Activated T-cell treated with anti-CD3 and anti-CD28 coated beads for 4 hours (primary cell): ENCODE data around the gene PCMT1.
"Not testable (repeated sequence)": the region's sequence is repeated elsewhere in the genome, so short reads cannot be mapped to it uniquely, and the experiment has no call there.

Experiments used
- DNase-seq: peaks from one replicate; pipeline ENCODE4 v3.0.0-alpha.2; 2020

The PCMT1 gene

GRCh38 chr6:149751239-149751638 lies 1.7 kb downstream of the PCMT1 start:
- DNase-seq = no peak

DNA sequence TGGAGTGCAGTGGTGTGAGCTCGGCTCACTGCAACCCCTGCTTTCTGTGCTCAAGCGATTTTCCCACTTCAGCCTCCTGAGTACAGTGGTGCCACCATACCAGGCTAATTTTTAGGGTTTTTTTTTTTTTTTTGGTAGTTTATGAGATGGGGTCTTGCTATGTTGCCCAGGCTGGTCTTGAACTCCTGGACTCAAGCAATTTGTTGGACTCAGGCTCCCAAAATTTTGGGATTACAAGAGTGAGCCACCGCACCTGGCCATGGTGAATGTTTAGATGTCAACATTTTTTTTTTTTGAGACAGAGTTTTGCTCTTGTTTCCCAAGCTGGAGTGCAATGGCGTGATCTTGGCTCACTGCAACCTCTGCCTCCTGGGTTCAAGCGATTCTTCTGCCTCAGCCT lies 2.4 kb downstream of the PCMT1 start:
- DNase-seq = not testable (repeated sequence)

- no peak for DNase-seq
These were observed 3.2 kb downstream of the PCMT1 start for GRCh38 chr6:149752600-149753373.

DNA sequence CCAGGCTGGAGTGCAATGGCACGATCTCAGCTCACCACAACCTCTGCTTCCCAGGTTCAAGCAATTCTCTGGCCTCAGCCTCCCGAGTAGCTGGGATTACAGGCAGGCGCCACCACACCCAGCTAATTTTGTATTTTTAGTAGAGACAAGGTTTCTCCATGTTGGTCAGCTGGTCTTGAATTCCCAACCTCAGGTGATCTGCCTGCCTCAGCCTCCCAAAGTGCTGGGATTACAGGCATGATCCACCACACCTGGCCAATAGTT lies 3.8 kb downstream of the PCMT1 start:
- DNase-seq = not testable (repeated sequence)

DNA sequence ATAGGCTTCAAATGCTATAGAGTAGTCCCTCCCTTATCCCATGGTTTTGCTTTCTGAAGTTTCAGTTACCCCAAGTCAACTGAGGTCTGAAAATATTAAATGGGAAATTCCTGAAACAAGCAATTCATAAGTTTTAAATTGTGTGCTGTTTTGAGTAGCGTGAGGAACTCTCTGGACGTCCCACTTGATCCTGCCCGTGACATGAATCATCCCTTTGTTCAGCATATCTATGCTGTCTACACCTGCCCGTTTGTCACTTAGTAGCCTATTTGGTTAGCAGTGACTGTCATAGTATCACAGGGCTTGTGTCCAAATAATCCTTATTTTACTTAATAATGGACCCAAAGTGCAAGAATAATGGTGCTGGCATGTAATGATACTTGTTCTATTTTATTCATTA lies 5.0 kb downstream of the PCMT1 start:
- no peak for DNase-seq

DNA sequence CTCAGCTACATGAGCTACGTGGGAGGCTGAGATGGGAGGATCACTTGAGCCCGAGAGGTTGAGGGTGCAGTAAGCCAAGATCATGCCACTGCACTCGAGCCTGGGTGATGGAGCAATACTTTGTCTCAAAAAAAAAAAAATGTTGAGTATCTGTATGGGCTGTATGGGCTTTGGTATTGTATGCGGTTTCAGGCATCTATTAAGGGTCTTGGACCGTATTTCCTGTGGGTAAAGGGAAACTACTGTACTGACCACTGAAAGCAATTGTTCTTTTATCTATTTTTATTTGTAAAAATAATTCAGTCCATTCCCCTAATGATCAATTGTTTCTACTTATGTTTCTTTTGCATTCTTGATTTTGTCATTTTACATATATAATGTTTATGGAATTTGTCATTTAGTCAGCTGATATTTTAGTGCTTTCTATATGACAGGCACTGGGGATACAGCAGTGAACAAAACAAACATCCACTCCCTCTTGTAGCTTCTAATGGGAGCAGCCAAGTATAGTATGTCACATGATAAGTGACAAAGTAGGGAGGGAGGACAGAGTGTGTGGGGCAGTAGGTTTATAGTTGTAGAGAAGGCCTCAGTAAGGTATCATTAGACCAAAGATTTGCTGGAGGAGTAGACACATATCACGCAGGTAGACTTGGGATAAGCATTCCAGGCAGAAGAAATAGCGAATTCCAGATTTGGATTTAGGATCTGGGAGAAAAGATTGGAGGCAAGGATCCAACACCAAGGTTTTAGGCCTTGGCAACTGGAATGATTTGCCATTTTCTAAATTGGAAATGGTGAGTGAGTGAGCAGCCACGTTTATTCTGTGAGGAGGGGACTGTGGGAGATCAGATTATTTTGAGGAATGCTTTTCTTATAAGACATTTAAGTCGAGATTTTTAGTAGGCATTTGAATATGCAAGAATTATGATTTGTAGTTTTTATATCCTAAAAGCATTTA lies 6.0 kb downstream of the PCMT1 start:
- DNase-seq = no peak

DNA sequence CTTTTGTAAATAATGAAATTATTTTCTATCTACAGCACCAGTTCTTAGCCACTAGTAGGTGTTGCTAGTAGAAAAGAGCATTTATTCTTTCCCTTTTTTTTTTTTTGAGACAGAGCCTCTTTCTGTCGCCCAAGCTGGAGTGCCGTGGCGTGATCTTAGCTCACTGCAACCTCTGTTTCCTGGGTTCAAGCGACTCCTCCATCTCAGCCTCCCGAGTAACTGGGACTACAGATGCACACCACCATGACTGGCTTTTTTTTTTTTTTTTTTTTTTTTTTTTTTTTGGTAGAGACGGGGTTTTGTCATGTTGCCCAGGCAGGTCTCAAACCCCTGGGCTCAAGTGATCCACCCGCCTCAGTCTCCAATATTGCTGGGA lies 6.7 kb downstream of the PCMT1 start:
- no peak for DNase-seq

DNA sequence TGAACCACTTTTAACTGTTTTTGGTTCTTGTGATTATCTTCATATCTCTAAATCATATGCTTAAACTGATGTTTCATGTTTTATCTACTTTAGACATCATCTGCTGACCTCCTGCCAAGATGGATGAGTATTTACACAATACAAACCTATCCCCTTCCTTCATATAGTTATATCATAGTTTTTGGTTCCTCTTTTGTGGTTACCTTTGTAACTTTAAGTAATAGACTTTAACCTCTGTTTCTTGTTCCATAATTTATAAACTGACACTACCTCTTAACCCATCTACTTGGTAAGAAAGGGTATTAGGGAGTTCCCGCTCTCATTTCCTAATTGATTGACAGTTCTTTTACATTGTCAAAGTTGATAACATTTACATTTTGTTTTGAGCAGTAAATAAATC lies 11.9 kb downstream of the PCMT1 start:
- DNase-seq = no peak

- DNase-seq = no peak
These were observed 14.3 kb downstream of the PCMT1 start for GRCh38 chr6:149763866-149764265.

- no peak for DNase-seq
These were observed 16.7 kb downstream of the PCMT1 start for GRCh38 chr6:149766156-149766769.

DNA sequence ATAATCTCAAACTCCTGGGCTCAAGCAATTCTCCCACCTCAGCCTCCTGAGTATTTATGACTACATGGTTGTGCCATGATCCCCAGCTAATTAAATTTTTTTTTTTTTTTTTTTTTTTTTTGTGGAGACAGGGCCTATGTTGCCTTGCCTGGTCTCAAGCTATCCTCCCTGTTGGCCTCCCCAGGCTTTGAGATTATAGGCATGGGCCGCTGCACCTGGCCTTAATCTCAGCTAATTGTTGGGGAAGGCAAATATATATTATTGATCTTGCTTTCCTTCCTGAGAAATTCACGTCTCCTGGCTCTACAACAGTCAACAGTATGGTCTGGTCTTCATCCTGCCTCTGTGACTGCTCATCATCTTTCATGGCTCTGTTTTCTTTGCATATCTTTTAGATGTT lies 20.1 kb downstream of the PCMT1 start:
- no peak for DNase-seq

- DNase-seq = no peak
These were observed 21.6 kb downstream of the PCMT1 start for GRCh38 chr6:149771185-149771584.

- DNase-seq = no peak
These were observed 22.4 kb downstream of the PCMT1 start for GRCh38 chr6:149771925-149772324.

GRCh38 chr6:149777624-149778023 lies 28.1 kb downstream of the PCMT1 start:
- no peak for DNase-seq

- no peak for DNase-seq
These were observed 30.1 kb downstream of the PCMT1 start for GRCh38 chr6:149779644-149779963.

DNA sequence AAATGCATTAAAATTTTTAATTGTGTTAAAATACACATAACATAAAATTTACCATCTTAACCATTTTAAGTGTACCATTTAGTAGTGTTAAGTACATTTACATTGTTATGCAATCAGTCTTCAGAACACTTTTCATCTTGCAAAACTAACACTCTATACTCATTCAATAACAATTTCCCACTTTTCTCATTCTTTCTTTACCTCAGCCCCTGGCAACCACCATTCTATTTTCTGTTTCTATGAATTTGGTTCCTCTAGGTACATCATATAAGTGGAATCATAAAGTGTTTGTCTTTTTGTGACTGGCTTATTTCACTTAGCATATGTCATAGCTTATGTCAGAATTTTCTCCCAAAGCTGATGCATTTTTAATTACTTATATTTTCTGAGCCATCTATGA lies 32.2 kb downstream of the PCMT1 start:
- no peak for DNase-seq

GRCh38 chr6:149782337-149782736 lies 32.8 kb downstream of the PCMT1 start:
- DNase-seq = no peak

DNA sequence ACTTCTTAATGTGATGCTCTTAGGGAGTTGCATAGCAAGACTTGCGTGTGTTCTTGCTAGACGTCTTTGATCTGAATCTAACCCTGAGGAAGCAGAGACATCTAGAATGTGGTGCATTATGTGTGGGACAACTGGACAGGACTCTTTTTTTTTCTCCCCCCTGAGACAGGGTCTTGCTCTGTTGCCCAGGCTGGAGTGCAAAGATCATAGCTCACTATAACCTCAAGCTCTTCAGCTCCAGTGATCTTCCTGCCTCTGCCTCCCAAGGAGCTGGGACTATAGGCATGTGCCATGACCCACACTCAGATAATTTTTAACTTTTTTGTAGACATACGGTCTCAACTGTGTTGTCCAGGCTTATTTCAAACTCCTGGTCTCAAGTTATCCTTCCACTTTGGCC lies 34.0 kb downstream of the PCMT1 start:
- DNase-seq = no peak

DNA sequence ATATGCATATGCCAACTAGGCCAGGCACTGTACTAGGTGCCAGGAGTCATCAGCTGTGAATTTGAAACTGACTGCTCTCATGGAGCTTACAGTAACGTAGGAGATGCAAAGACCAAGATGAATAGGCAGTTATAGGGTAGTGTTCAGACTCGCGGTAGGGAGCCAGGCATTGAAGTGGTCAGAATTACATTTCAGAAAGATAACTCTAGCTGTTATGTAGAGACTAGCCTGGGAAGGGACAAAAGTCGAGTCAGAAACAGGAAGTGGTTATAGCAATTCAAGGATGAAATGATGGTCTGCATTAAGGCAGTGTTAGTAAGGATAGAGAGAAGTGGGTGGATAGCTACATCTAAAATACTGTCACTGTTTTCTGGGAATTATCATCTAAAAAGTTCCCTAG lies 56.6 kb downstream of the PCMT1 start:
- DNase-seq = no peak

DNA sequence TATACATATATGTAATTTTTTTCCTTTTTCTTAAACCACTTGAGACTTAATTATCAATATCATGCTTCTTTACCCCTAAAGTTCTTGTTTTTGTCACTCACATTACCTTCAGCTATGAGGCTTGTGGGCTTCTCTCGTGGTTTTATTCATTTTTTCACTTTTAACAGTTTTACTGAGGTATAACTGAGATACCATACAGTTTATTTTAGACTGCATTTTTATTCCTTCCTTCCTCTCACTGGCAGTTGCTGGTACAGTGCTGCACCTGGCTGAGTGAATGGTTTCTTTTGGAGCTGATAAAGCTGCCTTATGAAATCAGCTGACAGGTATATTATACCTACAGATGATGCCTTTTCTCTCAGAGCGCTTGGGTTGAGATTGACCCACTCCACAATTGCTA lies 60.3 kb downstream of the PCMT1 start:
- no peak for DNase-seq

GRCh38 chr6:149813351-149813750 lies 63.8 kb downstream of the PCMT1 start:
- no peak for DNase-seq

- no peak for DNase-seq
These were observed 66.2 kb downstream of the PCMT1 start for GRCh38 chr6:149815788-149816187.

DNA sequence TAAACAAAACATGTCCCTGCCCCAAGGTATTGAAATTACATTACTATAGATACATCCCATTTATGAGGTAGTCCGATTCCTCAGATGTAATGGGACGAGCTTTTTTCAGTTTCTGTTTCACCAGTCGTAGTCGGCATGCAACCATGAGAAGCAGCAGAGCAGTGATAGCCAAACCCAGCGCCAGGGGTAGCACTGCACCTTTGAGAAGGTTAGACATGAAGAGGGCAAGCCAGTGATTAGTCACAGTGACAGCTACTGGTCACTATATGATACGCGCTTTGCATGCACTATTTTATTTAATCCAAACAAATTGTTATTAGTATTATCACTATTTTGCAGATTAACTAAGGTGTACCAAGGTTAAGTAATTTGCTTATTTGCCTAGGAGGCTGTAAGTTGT lies 71.0 kb downstream of the PCMT1 start:
- no peak for DNase-seq

GRCh38 chr6:149821492-149821891 lies 72.0 kb downstream of the PCMT1 start:
- no peak for DNase-seq
